Activated CD4-positive, CD25-positive, alpha-beta regulatory T cell treated with anti-CD3 and anti-CD28 coated beads, Interleukin-2, amount 50 U/mL, for 16 hours (primary cell): ENCODE results near the gene SPATA12.

ENCODE experiments used
- DNase-seq: peaks from one replicate; pipeline ENCODE4 v3.0.0-alpha.2; 2020; ENCODE audit warnings: low read depth, low spot score

SPATA12 gene, protein sequence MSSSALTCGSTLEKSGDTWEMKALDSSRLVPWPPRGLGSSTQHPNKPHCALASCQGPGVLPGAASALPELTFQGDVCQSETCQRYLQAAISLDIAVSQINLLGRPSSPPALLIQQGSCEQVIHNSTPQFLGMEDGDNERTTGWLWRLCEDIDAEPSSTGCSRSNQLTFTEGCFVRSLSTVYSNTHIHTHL

DNA sequence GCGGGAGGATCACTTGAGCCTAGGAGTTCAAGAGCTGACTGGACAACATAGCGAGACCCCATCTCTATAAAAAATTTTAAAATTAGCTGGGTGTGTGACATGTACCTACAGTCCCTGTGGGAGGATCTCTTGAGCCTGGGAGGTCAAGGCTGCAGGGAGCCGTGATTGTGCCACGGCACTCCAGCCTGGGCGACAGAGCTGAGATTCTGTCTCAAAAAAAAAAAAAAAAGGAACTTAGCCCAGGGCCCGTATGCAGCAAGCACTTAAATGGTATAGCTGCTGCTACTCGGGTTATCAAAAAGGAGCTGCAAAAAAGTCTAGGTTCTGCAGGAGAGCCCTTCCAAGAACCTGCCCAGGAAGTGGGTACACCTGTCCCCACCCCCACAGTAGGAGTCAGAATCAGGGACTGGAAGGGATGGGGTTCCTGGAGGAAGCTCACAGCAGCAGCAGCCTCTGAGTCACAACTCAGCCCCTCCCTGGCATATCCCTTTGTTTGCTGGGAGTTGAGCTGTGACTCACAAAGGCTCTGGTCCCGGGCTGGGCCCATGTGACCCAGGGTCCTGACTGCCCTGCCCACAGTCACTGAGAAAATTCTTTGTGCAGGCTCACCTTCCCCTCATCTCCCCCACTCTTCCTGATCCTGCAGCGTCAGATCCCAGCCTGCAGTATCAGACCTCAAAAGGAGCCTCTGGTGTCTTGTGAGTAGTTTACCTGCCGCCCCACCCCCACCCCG lies at the start of gene SPATA12:
SPATA12 (plus strand) TSS at position 576 of the 733 bp plus-strand sequence. CDS start 13,031 bp downstream, outside the sequence.
- no peak for DNase-seq

DNA sequence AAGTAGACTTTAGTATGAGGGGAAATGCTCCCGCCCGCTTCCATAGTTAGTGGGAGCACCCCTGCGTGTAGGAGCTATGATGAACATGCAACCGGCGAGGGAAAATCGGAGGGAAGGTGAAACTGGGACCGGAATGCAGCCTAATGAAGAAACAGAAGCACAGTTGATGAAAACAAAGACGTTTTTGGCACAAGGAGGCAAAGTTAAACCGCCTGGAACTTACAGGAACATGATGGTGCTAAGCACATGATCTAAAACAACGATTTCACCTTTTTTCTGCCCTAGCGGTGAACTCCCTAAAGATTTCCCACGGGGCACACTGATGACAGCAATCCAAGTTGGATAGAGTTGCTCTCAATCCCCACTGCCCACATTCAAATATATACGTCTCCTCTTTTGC lies 49.4 kb upstream of the SPATA12 start:
- no peak for DNase-seq

DNA sequence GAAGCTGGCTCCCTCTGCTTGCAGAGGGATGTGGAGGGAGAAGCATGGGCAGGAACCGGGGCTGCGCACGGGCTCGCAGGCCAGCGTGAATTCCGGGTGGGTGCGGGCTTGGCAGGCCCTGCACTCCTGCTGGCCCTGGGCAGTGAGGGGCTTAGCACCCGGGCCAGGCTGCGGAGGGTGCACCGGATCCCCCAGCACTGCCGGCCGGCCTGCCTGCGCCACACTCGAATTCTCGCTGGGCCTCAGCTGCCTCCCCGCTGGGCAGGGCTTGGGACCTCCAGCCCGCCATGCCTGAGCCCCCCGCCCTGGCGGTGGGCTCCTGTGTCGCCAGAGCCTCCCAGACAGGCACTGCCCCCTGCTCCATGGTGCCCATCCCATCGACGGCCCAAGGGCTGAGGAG lies 47.6 kb upstream of the SPATA12 start:
- DNase-seq: no peak

GRCh38 chr3:57015350-57015729 lies 45.1 kb upstream of the SPATA12 start:
- DNase-seq: no peak

DNA sequence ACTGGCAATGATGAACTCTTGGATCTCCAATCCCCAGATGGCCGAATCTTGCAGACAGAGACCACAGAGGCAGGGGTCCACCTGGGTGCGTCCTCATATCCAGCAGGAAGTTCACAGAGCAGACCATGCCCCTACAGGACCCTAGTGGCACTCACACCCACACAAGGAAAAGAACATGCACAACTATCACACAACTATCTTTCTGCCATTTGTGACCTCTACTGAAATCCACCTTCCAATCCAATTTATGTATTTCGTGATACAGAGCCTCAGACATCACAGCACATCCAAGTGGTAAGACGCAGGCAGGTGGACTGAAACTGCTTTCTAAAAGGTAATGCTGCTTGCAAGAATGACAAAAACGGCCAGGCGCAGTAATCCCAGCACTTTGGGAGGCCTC lies 44.6 kb upstream of the SPATA12 start:
- no peak for DNase-seq

DNA sequence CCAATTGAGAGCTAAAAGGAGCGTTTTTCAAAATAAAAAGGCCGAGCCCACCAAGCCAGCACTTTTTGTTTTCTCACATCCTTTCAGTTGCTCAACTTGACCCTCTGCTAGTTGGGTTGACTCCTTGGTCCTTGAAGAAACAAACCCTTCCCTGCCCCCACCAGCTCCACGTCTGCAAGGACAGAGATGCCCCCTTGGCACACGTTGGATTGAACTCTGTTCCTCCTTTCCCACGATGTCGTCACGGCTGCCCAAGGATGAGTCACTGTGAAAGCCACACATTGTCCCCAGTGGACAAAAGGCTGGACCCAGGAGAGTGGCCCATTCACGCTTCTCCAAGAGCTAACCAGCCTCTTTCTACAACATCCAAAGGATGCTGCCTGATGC lies 43.0 kb upstream of the SPATA12 start:
- DNase-seq: no peak

- DNase-seq: no peak
These were observed 42.2 kb upstream of the SPATA12 start for GRCh38 chr3:57018246-57018645.

DNA sequence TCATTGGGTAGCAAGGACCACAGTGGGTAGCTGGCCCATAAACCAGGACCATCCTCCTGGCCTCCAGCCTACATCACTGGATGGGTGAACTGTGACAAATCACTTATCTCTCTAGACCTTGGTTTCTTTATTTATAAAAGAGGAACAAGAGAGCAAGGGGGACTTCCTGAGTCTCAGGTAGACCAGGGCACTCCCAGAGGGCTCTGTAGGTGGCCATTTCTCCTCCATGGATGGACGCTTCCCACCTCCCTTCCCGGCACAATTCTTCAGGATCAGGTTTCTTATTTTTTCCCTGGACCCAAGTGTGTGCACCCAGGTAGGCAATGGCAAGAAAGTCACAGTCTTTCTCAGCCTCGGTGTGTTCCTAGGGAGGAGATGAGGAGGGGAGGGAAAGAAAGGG lies 41.4 kb upstream of the SPATA12 start:
- no peak for DNase-seq

DNA sequence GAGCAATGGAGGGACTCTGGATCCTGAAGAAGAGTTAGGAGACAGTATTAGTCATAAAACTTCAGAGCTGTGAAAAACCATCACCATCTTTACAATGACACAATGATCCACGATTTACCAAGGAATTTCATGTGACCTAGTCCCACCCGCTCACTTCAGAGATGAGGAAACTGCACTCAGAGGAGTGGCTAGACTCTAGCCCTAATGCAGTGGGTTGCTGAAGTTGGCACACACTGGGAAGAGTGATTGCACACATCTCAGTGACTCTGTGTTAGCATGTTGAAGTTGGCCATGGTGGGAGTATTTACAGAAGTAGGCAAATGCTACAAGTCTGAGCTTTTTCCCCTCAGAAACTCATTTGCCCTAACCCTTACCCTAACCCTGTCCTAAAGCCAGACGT lies 35.2 kb upstream of the SPATA12 start:
- no peak for DNase-seq

DNA sequence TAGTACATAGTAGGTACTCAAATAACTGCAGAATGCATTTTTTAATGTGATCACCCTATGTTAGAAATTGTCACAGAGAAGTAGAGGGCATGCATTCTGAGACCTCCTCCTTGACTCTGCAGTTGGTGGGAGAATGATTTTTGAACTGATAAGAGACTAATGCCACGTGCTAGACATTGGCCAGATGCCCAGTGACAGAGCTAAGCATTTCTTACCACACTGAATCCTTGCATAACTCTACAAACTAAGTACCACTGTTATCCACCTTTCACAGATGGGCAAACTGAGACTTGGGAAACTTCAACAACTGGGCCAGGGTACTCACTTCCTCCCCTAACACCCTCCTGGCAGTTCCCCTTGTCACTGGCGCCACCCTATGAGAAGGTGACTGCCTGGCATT lies 33.5 kb upstream of the SPATA12 start:
- no peak for DNase-seq

GRCh38 chr3:57029383-57029782 lies 31.1 kb upstream of the SPATA12 start:
- DNase-seq: no peak

DNA sequence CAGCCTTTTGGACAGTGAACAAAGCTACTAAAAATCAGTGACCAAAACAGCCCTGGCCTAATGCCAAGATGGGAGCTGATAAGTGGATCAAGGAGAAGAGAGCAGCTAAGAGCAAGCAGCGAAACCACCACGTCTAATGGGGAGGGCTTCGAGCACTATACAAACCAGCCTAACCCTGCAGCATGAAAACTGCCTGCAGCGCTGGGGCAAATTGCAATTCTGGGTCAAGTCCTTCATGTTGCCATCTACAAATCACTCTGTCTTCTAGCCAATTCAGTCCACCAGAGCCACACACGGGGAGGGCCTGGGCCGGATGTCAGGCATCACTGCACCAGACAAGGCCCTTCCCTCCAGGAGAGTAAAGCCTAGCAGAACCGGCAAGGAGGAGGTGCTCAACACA lies 30.5 kb upstream of the SPATA12 start:
- DNase-seq: no peak

GRCh38 chr3:57030721-57031120 lies 29.7 kb upstream of the SPATA12 start:
- DNase-seq: no peak

GRCh38 chr3:57031631-57032541 lies 28.6 kb upstream of the SPATA12 start:
- DNase-seq: no peak

- DNase-seq: no peak
These were observed 23.5 kb upstream of the SPATA12 start for GRCh38 chr3:57036952-57037351.

DNA sequence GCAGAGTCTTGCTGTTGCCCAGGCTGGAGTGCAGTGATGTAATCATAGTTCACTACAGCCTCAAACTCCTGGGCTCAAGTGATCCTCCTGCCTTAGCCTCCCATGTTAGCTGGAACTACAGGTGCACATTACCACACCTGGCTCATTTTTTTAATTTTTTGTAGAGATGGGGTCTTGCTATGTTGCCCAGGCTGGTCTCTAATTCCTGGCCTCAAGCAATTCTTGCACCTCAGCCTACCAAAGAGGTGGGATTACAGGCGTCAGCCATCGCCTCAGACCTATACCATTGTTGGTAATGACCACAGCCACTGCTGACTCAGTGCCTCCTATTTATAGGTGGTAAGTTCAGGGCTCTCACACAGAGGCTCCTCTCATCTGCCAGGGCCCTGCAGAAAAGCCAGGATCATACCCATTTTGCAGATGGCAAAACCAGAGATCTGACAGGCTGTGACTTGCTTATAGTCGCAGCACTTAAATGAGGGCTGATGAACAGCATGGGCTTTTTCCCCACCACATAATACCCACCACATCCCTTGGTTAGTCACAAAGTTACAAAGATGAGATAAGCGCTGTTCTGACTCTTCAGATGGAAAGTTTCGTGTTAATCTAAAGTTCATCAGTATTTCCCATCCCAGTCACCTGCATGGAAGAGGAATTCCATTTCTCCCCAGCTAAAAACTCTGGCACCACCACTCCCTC lies 21.8 kb upstream of the SPATA12 start:
- DNase-seq: no peak

DNA sequence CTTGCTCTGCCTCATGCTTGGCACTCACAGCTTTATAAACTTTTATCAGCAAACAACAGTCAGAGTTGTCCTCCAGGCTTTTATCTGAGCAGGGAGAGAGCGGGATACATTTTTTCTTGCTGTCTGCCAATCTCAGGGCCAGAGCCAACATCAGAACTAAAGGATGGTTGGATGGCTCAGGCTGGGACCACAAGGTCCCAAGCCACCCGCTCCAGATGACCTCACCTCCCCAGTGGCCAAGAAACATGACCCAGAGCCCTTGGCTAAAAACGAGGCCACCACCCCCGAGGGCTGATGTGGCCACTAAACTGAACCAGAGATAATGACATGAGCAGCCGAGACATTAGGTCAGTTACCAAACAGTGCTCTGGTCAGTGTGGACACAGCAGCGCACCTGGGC lies 18.8 kb upstream of the SPATA12 start:
- DNase-seq: no peak

GRCh38 chr3:57043518-57043917 lies 16.9 kb upstream of the SPATA12 start:
- DNase-seq: no peak

DNA sequence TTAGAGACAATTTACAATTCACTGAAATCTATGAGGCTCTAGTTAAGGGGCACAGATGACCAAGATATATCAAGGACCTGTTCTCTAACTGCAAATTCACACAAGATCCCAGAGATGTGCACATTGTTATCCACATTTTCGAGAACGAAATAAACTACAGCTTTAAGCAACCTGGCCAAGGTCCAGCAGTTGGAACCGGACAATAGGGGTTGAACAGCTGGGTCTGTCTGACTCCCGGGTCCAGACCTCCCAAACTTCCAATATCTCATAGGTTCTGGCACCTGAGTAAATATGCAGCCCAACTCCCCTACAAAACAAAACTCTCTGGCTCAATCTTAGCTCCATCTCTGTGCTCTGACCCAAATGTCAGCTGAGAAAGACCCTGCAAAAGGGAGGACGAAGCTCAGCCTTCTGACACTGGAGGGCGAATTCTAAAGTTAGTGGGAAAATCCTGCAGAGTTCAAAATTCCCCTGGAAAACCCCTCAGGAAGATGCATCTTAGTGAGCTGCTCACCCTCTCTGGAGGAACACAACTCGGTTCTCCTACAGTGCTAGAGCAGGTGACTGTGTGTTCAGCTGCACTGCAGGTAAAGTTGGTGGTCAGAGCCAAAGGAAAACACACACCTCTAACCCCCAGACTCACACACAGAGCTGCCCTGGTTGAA lies 14.2 kb upstream of the SPATA12 start:
- no peak for DNase-seq

- no peak for DNase-seq
These were observed 12.3 kb upstream of the SPATA12 start for GRCh38 chr3:57048052-57048671.

DNA sequence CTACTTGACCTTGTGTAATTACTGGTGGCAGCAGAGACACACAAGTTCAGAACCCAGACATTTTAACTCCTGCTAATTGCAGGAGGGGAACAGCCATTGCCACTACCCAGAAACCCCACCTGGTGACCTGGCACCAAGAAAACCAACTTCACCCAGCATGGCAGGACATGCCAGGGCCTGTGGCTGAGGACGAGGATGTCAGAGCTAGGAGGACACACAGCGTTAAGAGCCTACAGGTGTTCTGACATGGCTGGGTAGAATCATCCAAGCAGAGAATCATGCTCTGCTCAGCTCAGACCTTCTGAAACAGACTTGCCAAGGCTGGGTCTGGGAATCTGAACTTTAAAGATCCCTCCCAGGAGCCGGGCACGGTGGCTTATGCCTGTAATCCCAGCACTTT lies 11.7 kb upstream of the SPATA12 start:
- DNase-seq: no peak
